Measurements from ENCODE around the gene CEP95.

DNA sequence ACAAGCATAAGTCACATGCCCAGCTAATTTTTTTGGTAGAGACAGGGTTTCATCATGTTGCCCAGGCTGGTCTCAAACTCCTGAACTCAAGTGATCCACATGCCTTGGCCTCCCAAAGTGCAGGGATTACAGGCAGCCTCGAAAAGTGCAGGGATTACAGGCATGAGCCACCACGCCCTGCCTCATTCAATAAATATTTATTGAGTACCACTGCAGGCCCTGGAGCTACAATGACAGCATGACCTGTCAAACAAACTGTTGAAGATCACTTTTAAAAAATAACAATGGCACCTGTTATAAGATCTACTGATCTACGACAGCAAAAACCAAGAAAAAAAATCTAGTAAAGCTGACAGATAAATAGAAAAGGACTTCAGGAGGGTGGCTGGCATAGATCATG, 76.3 kb downstream of the CEP95 start:
- TF ChIP-seq PRDM1 (tag by site-specific recombination; IDR thresholded peaks at IDR 0.05) (no peak), ZBTB20 (tag by site-specific recombination; IDR thresholded peaks at IDR 0.05) (no peak)
- TF ChIP-seq, protein P1, sequence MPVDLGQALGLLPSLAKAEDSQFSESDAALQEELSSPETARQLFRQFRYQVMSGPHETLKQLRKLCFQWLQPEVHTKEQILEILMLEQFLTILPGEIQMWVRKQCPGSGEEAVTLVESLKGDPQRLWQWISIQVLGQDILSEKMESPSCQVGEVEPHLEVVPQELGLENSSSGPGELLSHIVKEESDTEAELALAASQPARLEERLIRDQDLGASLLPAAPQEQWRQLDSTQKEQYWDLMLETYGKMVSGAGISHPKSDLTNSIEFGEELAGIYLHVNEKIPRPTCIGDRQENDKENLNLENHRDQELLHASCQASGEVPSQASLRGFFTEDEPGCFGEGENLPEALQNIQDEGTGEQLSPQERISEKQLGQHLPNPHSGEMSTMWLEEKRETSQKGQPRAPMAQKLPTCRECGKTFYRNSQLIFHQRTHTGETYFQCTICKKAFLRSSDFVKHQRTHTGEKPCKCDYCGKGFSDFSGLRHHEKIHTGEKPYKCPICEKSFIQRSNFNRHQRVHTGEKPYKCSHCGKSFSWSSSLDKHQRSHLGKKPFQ (tag by site-specific recombination; IDR thresholded peaks at IDR 0.05), result no peak
- TF ChIP-seq, protein P2, sequence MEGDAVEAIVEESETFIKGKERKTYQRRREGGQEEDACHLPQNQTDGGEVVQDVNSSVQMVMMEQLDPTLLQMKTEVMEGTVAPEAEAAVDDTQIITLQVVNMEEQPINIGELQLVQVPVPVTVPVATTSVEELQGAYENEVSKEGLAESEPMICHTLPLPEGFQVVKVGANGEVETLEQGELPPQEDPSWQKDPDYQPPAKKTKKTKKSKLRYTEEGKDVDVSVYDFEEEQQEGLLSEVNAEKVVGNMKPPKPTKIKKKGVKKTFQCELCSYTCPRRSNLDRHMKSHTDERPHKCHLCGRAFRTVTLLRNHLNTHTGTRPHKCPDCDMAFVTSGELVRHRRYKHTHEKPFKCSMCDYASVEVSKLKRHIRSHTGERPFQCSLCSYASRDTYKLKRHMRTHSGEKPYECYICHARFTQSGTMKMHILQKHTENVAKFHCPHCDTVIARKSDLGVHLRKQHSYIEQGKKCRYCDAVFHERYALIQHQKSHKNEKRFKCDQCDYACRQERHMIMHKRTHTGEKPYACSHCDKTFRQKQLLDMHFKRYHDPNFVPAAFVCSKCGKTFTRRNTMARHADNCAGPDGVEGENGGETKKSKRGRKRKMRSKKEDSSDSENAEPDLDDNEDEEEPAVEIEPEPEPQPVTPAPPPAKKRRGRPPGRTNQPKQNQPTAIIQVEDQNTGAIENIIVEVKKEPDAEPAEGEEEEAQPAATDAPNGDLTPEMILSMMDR (tag by site-specific recombination; IDR thresholded peaks at IDR 0.05), result no peak
- TF ChIP-seq, protein P3, sequence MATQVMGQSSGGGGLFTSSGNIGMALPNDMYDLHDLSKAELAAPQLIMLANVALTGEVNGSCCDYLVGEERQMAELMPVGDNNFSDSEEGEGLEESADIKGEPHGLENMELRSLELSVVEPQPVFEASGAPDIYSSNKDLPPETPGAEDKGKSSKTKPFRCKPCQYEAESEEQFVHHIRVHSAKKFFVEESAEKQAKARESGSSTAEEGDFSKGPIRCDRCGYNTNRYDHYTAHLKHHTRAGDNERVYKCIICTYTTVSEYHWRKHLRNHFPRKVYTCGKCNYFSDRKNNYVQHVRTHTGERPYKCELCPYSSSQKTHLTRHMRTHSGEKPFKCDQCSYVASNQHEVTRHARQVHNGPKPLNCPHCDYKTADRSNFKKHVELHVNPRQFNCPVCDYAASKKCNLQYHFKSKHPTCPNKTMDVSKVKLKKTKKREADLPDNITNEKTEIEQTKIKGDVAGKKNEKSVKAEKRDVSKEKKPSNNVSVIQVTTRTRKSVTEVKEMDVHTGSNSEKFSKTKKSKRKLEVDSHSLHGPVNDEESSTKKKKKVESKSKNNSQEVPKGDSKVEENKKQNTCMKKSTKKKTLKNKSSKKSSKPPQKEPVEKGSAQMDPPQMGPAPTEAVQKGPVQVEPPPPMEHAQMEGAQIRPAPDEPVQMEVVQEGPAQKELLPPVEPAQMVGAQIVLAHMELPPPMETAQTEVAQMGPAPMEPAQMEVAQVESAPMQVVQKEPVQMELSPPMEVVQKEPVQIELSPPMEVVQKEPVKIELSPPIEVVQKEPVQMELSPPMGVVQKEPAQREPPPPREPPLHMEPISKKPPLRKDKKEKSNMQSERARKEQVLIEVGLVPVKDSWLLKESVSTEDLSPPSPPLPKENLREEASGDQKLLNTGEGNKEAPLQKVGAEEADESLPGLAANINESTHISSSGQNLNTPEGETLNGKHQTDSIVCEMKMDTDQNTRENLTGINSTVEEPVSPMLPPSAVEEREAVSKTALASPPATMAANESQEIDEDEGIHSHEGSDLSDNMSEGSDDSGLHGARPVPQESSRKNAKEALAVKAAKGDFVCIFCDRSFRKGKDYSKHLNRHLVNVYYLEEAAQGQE (tag by site-specific recombination; IDR thresholded peaks at IDR 0.05), result no peak
